Naive thymus-derived CD8-positive, alpha-beta T cell (primary cell): Measurements from ENCODE around the gene IDH3G. TPM values are rescaled to one million over a fixed set of nuclear protein-coding genes. Genes with fewer than 3 reads are reported as not detected.
A peak's percentile ranks its signal among the peaks of the same experiment; 100 is the strongest.

Experiments used
- ATAC-seq, 2 donors: fragments of 150-1000 bp; cut with Tn5 transposase in 1 of 2; sonication (Bioruptor Pico), chemical (Tn5 transposase) in 1 of 2; 1 replicate in 1 of 2; 2 replicates in 1 of 2; pipeline ENCODE4 v1.10.0; 2021; ENCODE audit warnings: mild to moderate bottlenecking in 2 of 2, moderate library complexity in 2 of 2
- POLR2A ChIA-PET: fragments of 350-600 bp; sonication (Branson Sonifier 250); formaldehyde crosslinking; loops from one replicate; lab custom pipeline; 2021; ENCODE audit warnings: antibody characterized with exemption; lab: Charles Lee
- DNase-seq, 10 donors: peaks; one replicate each; pipeline versions ENCODE4 v3.0.0 to v3.0.0-alpha.2; 2020 to 2022
- H3K27ac Mint-ChIP-seq, 10 donors: one replicate each; pipeline ENCODE4 v1.8.0; 2020 to 2022; ENCODE audit warnings: mild to moderate bottlenecking in 10 of 10, mixed read lengths in 10 of 10, moderate library complexity in 4 of 10, inconsistent platforms in 1 of 10
- H3K27me3 Mint-ChIP-seq, 5 donors: one replicate each; pipeline ENCODE4 v1.8.0; 2021 to 2022; ENCODE audit warnings: mixed read lengths in 5 of 5
- H3K36me3 Mint-ChIP-seq, 3 donors: one replicate each; pipeline ENCODE4 v1.8.0; 2020 to 2022; ENCODE audit warnings: mixed read lengths in 3 of 3, mild to moderate bottlenecking in 2 of 3, inconsistent platforms in 1 of 3
- H3K4me1 Mint-ChIP-seq, 4 donors: one replicate each; pipeline ENCODE4 v1.8.0; 2021 to 2022; ENCODE audit warnings: mixed read lengths in 4 of 4
- H3K4me3 Mint-ChIP-seq, 10 donors: one replicate each; pipeline ENCODE4 v1.8.0; 2020 to 2022; ENCODE audit warnings: mild to moderate bottlenecking in 10 of 10, mixed read lengths in 10 of 10, moderate library complexity in 6 of 10, inconsistent platforms in 1 of 10
- H3K9me3 Mint-ChIP-seq, 9 donors: one replicate each; pipeline ENCODE4 v1.8.0; 2020 to 2022; ENCODE audit warnings: mixed read lengths in 9 of 9, mild to moderate bottlenecking in 3 of 9, inconsistent platforms in 1 of 9, moderate library complexity in 1 of 9
- polyA plus RNA-seq, 3 donors: library from polyadenylated mRNA; unstranded; fragments of 300-500 nt; fragmentation: Illumina TruSeq; gene quantifications; one replicate each; pipeline ENCODE4 v1.2.3, GENCODE V29; 2021
- total RNA-seq, 8 experiments: library from RNA in 2 of 8; stranded (reverse) in 2 of 8; gene quantifications; one replicate each; pipeline ENCODE4 v1.2.3 and lab custom pipeline; 2021 to 2026

IDH3G gene
- total and polyA plus RNA-seq, 5 experiments from 2014 or later, result 47.7 to 109 (median 71.9) TPM

DNA sequence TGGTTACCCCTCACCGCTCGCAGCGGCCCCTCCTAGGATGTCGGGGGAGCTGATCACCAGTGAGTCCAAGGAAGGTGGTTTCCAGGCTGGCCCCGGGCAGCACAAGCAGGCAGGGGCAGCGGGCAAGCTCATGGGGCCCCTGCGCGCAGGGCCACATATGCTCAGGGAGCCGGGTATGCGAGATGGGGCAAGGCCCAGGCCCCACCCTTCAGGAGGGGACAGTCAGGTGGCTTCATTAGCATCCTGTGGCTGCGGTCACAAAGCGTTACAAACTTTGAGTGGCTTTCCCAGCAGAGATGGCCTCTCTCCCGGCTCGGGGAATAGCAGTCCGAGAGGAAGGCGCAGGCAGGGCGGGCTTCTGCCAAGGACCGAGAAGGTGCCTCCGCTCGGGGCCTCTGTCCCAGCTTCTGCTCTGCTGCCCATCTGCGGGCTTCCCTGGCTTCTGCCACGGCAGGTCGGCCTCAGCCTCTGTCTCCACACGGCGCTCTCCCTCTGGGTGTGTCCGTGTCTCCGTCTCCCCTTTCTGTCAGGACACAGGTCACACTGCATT, 56.0 kb downstream of the IDH3G start:
- Mint-ChIP-seq H3K27ac (no peak overlapping the region), H3K9me3 (peaks cover 0 to 2% (median 0%) of the 10 kb centered on the region in 9 donors), H3K4me1 (peaks cover 5 to 39% (median 13%) of the 10 kb centered on the region in 4 donors), H3K36me3 (peaks cover 0 to 6% (median 0%) of the 10 kb centered on the region in 3 donors), H3K27me3 (no peaks in the 10 kb centered on the region), H3K4me3 (peak overlapping the region in 1 of 10 donors; percentile 54)
- ATAC-seq, result no peak
- DNase-seq, result no peak
- POLR2A ChIA-PET, result interaction anchor here (1.0 kb wide), 1 partner anchor 9 kb away, joined by 3 read pairs; no protein-coding TSS in a partner anchor

DNA sequence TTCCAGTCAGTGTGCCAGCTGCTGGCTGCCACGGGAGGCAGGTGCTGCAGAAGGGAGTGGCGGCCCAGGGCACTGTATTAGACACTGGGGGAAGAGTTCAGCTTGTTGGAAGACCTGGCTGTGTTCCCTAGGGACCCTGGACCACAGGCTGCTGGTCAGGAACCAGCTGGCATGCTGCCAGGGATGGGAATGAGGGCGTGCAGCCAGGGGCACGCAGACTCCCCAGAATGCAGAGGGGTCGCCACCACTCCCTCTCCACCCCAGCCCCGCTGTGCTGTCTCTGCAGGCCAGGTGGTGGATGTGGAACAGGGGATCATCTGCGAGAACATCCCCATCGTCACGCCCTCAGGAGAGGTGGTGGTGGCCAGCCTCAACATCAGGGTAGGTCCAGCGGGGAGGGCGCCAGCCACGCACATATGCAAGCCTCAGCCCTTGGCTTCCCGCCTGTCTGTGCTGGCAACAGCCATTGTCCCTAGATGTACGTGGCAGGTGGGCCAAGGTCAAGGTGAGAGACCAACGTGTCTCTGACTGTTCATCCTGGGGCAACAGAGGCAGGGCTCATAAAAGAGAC, 57.2 kb downstream of the IDH3G start:
- H3K36me3 Mint-ChIP-seq, result peaks cover under 1 to 10% (median 1%) of the 10 kb centered on the region in 3 donors
- ATAC-seq (no peak), DNase-seq (no peak)
- H3K27me3 Mint-ChIP-seq, result no peaks in the 10 kb centered on the region
- peaks cover 5 to 38% (median 13%) of the 10 kb centered on the region in 4 donors for H3K4me1 Mint-ChIP-seq
- H3K27ac Mint-ChIP-seq, result no peak overlapping the region
- peaks cover 0 to 2% (median 0%) of the 10 kb centered on the region in 9 donors for H3K9me3 Mint-ChIP-seq
- POLR2A ChIA-PET, result no interaction called here
- no peak overlapping the region for H3K4me3 Mint-ChIP-seq

DNA sequence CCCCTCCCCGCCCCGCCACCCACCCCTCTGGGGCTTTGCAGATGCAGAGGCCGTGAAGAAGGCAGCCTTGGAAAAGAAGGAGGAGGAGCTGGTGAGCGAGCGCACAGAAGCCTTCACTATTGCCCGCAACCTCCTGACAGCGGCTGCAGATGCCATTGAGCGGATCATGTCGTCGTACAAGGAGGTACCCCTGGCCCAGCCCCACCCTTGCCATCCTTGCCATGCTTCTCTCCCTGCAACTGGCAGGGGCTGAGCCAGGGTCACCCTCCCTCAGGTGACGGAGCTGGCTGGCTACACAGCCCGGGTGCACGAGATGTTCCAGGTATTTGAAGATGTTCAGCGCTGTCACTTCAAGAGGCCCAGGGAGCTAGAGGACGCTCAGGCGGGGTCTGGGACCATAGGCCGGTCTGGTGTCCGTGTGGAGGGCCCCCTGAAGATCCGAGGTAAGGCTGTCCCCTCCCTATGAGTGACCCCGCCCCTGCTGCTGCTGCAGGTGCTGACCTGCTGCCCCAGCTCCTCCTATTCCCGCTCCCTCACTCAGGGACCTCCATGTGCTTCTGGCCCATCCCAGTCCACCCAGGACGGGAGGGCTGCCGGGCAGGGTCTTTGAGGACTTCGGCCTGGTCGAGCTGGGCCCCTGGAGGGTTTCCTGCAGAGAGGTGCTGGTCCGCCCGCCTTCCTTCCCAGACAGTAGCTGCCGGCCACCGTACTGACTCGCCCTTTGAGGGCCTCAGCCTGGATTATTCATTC, 57.9 kb downstream of the IDH3G start:
- peaks cover 0 to 3% (median 0%) of the 10 kb centered on the region in 9 donors for H3K9me3 Mint-ChIP-seq
- peak overlapping the region in 1 of 10 donors; percentile 14 for H3K27ac Mint-ChIP-seq
- H3K4me1 Mint-ChIP-seq, result peaks cover 5 to 38% (median 16%) of the 10 kb centered on the region in 4 donors
- no peak overlapping the region for H3K4me3 Mint-ChIP-seq
- POLR2A ChIA-PET, result no interaction called here
- H3K36me3 Mint-ChIP-seq, result peaks cover 7 to 17% (median 9%) of the 10 kb centered on the region in 3 donors
- H3K27me3 Mint-ChIP-seq, result no peaks in the 10 kb centered on the region
- no peak for ATAC-seq
- DNase-seq, result no peak

Other genes starting within 250 kb of the IDH3G start
- 10 to 100 TPM; 25.3 to 27.3 TPM for gene CCNQ, start 195.2 kb downstream of the IDH3G start, total RNA-seq
- 10 to 100 TPM; 28.7 to 37.6 (median 33.8) TPM for gene CCNQ, start 195.2 kb downstream of the IDH3G start, polyA plus RNA-seq
- gene DUSP9, start 147.2 kb downstream of the IDH3G start, total RNA-seq, result not detected
- not detected for gene DUSP9, start 147.2 kb downstream of the IDH3G start, polyA plus RNA-seq
- not detected for gene PNCK, start 120.6 kb downstream of the IDH3G start, total RNA-seq
- not detected for gene PNCK, start 120.6 kb downstream of the IDH3G start, polyA plus RNA-seq
- under 1 TPM; 0.31 to 0.49 TPM for gene SLC6A8, start 106.4 kb downstream of the IDH3G start, total RNA-seq
- under 1 TPM in 2 of 3 donors, not detected in 1; 0.04 to 0.16 TPM for gene SLC6A8, start 106.4 kb downstream of the IDH3G start, polyA plus RNA-seq
- 100 to 1,000 TPM; 108 to 118 TPM for gene BCAP31, start 70.0 kb downstream of the IDH3G start, total RNA-seq
- 100 to 1,000 TPM; 298 to 328 (median 319) TPM for gene BCAP31, start 70.0 kb downstream of the IDH3G start, polyA plus RNA-seq
- 1 to 10 TPM; 5.8 to 7.3 TPM for gene ABCD1, start 69.5 kb downstream of the IDH3G start, total RNA-seq
- 1 to 10 TPM; 1.1 to 2.1 (median 2.0) TPM for gene ABCD1, start 69.5 kb downstream of the IDH3G start, polyA plus RNA-seq
- under 1 TPM; 0.34 to 0.41 TPM for gene PLXNB3, start 30.1 kb downstream of the IDH3G start, total RNA-seq
- not detected for gene PLXNB3, start 30.1 kb downstream of the IDH3G start, polyA plus RNA-seq
- gene SRPK3, start 13.3 kb downstream of the IDH3G start, total RNA-seq, result not detected
- not detected for gene SRPK3, start 13.3 kb downstream of the IDH3G start, polyA plus RNA-seq
- 100 to 1,000 TPM; 120 to 128 TPM for gene SSR4, start 293 bp upstream of the IDH3G start, total RNA-seq
- 100 to 1,000 TPM; 389 to 522 (median 451) TPM for gene SSR4, start 293 bp upstream of the IDH3G start, polyA plus RNA-seq
- gene PDZD4, start 36.2 kb upstream of the IDH3G start, total RNA-seq, result under 1 TPM; 0.31 to 0.66 TPM
- gene PDZD4, start 36.2 kb upstream of the IDH3G start, polyA plus RNA-seq, result 1 to 10 TPM in 1 of 3 donors, under 1 TPM in 1, not detected in 1; 0.41 to 1.5 TPM
- gene L1CAM, start 91.8 kb upstream of the IDH3G start, total RNA-seq, result under 1 TPM; 0.16 to 0.23 TPM
- not detected for gene L1CAM, start 91.8 kb upstream of the IDH3G start, polyA plus RNA-seq
- not detected for gene AVPR2, start 110.3 kb upstream of the IDH3G start, total RNA-seq
- not detected for gene AVPR2, start 110.3 kb upstream of the IDH3G start, polyA plus RNA-seq
- gene ARHGAP4, start 131.9 kb upstream of the IDH3G start, total RNA-seq, result 100 to 1,000 TPM; 324 to 353 TPM
- 100 to 1,000 TPM in 1 of 3 donors, 10 to 100 TPM in 2; 58.9 to 112 (median 96.6) TPM for gene ARHGAP4, start 131.9 kb upstream of the IDH3G start, polyA plus RNA-seq
- gene NAA10, start 140.7 kb upstream of the IDH3G start, total RNA-seq, result 10 to 100 TPM; 72.1 to 80.8 TPM
- 10 to 100 TPM; 66.8 to 73.3 (median 71.3) TPM for gene NAA10, start 140.7 kb upstream of the IDH3G start, polyA plus RNA-seq
- 10 to 100 TPM; 17.8 to 18.2 TPM for gene RENBP, start 150.3 kb upstream of the IDH3G start, total RNA-seq
- under 1 TPM; 0.49 to 0.96 (median 0.73) TPM for gene RENBP, start 150.3 kb upstream of the IDH3G start, polyA plus RNA-seq
- gene HCFC1, start 177.4 kb upstream of the IDH3G start, total RNA-seq, result 10 to 100 TPM; 62.4 to 64.9 TPM
- gene HCFC1, start 177.4 kb upstream of the IDH3G start, polyA plus RNA-seq, result 10 to 100 TPM in 1 of 3 donors, 1 to 10 TPM in 2; 3.3 to 11.9 (median 7.9) TPM
- 10 to 100 TPM in 1 of 2 experiments, 1 to 10 TPM in 1; 9.3 to 11.2 TPM for gene TMEM187, start 178.4 kb upstream of the IDH3G start, total RNA-seq
- 10 to 100 TPM in 1 of 3 donors, 1 to 10 TPM in 2; 3.1 to 13.6 (median 8.9) TPM for gene TMEM187, start 178.4 kb upstream of the IDH3G start, polyA plus RNA-seq
- 10 to 100 TPM; 68.8 to 76.6 TPM for gene IRAK1, start 225.5 kb upstream of the IDH3G start, total RNA-seq
- 10 to 100 TPM; 23.9 to 44.7 (median 27.8) TPM for gene IRAK1, start 225.5 kb upstream of the IDH3G start, polyA plus RNA-seq